Stimulated activated CD8-positive, alpha-beta memory T cell treated with anti-CD3 and anti-CD28 coated beads, Interleukin-2, amount 100 ng/mL, for 1 hour (primary cell): ENCODE data around the gene RPRD2.
"Not testable (repeated sequence)": the region's sequence is repeated elsewhere in the genome, so short reads cannot be mapped to it uniquely, and the experiment has no call there.

Experiments used
- DNase-seq, 2 donors: peaks; one replicate each; pipeline ENCODE4 v3.0.0-alpha.2; 2020; ENCODE audit warnings: low read depth in 2 of 2

The RPRD2 gene

GRCh38 chr1:150363426-150364230 is at the start of gene RPRD2:
Gene RPRD2, plus strand, starts transcription at chr1:150364147. Its CDS starts 568 bp downstream, at chr1:150364715.
- DNase-seq: peak; percentile 96 to 98

GRCh38 chr1:150314691-150315090 is 49.3 kb upstream of the RPRD2 start:
- not testable (repeated sequence) for DNase-seq

GRCh38 chr1:150320667-150320978 is 43.3 kb upstream of the RPRD2 start:
- DNase-seq: no peak

GRCh38 chr1:150321826-150322166 is 42.2 kb upstream of the RPRD2 start:
- DNase-seq: no peak

GRCh38 chr1:150322310-150322709 is 41.6 kb upstream of the RPRD2 start:
- no peak for DNase-seq

- DNase-seq: no peak
Observed at GRCh38 chr1:150332651-150333290, 31.2 kb upstream of the RPRD2 start.

- no peak for DNase-seq
Observed at GRCh38 chr1:150346316-150346715, 17.6 kb upstream of the RPRD2 start.

GRCh38 chr1:150352866-150353265 is 11.1 kb upstream of the RPRD2 start:
- no peak for DNase-seq

- peak in 1 of 2 donors; percentile 24 for DNase-seq
Observed at GRCh38 chr1:150362721-150363425, 1.1 kb upstream of the RPRD2 start.

- peak; percentile 40 to 63 for DNase-seq
Observed at GRCh38 chr1:150364231-150365003, 470 bp downstream of the RPRD2 start.

- no peak for DNase-seq
Observed at GRCh38 chr1:150365941-150366340, 2.0 kb downstream of the RPRD2 start.

- DNase-seq: no peak
Observed at GRCh38 chr1:150366416-150367296, 2.7 kb downstream of the RPRD2 start.

- no peak for DNase-seq
Observed at GRCh38 chr1:150371110-150371509, 7.2 kb downstream of the RPRD2 start.

GRCh38 chr1:150372580-150372979 is 8.6 kb downstream of the RPRD2 start:
- no peak for DNase-seq

GRCh38 chr1:150376110-150376509 is 12.2 kb downstream of the RPRD2 start:
- no peak for DNase-seq

GRCh38 chr1:150383631-150384324 is 19.8 kb downstream of the RPRD2 start:
- DNase-seq: no peak

- no peak for DNase-seq
Observed at GRCh38 chr1:150385537-150386445, 21.8 kb downstream of the RPRD2 start.

- DNase-seq: no peak
Observed at GRCh38 chr1:150386592-150386991, 22.6 kb downstream of the RPRD2 start.

GRCh38 chr1:150387200-150387599 is 23.3 kb downstream of the RPRD2 start:
- no peak for DNase-seq
